Stimulated activated CD8-positive, alpha-beta memory T cell treated with anti-CD3 and anti-CD28 coated beads, Interleukin-7, amount 100 ng/mL, for 1 hour (primary cell): ENCODE measurements around the gene PRPS2.

Experiments
- DNase-seq, 2 donors: peaks; one replicate each; pipeline ENCODE4 v3.0.0-alpha.2; 2020; ENCODE audit warnings: low read depth in 2 of 2

Gene PRPS2

DNA sequence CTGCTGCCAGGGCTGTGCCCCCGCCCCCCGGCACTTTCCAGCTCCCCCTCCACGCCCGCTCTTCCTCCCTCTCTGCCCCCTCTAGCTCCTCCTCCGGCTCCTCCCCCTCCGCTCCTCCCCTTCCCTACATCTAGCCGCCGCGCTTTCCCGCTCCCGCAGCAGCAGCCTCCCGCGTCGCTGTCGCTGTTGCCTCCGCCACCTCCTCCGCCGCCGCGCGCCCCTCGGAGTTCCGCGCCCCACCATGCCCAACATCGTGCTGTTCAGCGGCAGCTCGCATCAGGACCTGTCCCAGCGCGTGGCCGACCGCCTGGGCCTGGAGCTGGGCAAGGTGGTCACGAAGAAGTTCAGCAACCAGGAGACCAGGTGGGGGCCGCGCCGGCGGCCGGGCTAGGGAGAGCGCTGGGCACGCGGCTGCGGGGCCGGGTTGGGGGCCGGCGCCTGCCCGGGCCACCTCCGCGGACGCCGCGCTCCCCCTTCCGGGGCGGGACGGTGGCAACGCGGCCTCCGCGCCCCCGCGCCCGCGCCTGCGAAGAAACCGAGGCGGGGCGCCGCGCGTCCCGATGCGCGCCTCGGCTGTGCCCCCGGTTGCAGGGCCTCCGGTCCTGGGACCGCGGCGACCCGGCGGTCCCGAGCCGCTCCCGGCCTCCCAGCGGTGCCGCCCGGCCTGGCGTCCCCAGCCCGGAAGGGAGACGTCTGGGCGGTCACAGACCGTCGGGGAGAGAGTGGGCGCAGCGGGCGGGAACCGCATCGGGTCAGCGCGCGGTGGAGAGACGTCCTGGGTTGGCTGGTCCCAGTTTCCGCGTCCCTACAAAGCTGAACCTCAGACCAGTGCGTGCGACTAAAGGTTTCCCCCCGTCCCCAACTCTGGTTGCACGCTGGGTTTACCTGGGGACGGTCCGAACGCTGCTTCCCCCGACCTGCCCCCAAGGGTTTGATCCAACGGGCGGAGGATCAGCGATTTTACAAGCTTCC is at the start of gene PRPS2:
Gene PRPS2, plus strand, starts transcription at position 156 of the 972 bp plus-strand sequence. Its CDS starts 86 bp downstream, at position 242.
- peak; percentile 23 to 26 for DNase-seq

GRCh38 chrX:12741416-12741815 is 49.8 kb upstream of the PRPS2 start:
- DNase-seq = no peak

GRCh38 chrX:12747433-12747832 is 43.8 kb upstream of the PRPS2 start:
- no peak for DNase-seq

- no peak for DNase-seq
Measured at GRCh38 chrX:12751887-12752286, 39.3 kb upstream of the PRPS2 start.

- no peak for DNase-seq
Measured at GRCh38 chrX:12753366-12753765, 37.8 kb upstream of the PRPS2 start.

- no peak for DNase-seq
Measured at GRCh38 chrX:12758291-12758690, 32.9 kb upstream of the PRPS2 start.

GRCh38 chrX:12767856-12768255 is 23.4 kb upstream of the PRPS2 start:
- no peak for DNase-seq

DNA sequence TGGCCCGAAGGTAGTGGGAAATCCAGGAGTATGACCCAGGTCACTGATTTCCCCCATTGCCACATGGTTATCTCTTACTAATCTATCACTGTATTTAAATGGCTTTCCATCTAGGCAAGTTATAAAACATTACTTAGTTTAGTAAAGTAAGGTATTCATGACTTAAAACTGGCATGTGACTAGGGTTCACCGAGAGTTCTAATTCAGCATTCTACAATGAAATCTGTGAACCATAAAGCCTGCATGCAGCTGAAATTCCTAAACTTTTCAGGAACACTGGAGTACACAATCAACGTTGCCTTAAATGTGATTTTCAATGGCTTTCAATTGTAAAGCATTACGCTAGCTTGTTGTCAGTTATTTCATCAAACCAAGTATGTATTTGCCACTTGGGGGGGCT is 22.7 kb upstream of the PRPS2 start:
- DNase-seq = no peak

GRCh38 chrX:12770440-12770839 is 20.8 kb upstream of the PRPS2 start:
- no peak for DNase-seq

- DNase-seq = peak; percentile 28 to 42
Measured at GRCh38 chrX:12771445-12772069, 19.7 kb upstream of the PRPS2 start.

GRCh38 chrX:12777670-12778069 is 13.5 kb upstream of the PRPS2 start:
- DNase-seq = no peak

- DNase-seq = no peak
Measured at GRCh38 chrX:12779534-12779933, 11.7 kb upstream of the PRPS2 start.

- DNase-seq = no peak
Measured at GRCh38 chrX:12788645-12789044, 2.6 kb upstream of the PRPS2 start.

- DNase-seq = no peak
Measured at GRCh38 chrX:12789976-12790375, 1.2 kb upstream of the PRPS2 start.

DNA sequence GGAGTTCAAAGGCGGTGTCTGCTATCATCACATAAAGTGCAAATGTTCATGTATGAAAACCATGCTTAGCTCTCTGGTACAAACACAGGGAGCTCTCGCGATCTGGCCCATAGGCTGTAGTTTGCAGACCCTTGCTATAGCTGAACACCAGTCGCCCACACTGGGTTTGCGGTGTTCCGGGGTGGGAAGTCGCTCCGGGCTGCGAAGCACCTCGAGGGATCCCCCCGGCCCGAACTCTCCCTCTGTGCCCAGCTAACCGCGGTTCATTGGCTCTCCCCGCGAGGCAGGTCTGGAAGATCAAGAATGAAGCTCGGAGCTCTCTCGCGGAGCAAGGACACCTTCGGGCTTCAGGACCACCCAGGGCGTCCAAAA is 341 bp upstream of the PRPS2 start:
- no peak for DNase-seq

GRCh38 chrX:12792711-12793110 is 1.5 kb downstream of the PRPS2 start:
- DNase-seq = no peak

DNA sequence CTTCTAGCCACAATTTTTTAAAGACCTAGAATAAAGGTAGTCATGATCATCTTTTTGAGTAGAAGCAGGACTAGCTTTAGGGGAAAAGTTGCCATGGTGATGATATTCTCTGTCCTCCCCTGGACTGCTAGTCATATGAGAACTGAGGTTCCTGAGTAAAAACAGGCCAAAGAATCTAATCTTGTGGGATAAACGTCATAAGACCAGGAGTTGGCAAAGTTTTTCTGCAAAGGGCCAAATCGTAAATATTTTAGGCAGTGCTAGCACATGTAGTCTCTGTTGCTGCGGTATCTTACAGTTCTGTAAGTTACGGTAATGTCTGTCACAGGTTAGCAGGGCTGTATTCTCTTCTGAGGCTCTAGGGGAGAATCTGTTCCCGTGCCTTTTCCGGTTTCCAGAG is 3.4 kb downstream of the PRPS2 start:
- no peak for DNase-seq

- no peak for DNase-seq
Measured at GRCh38 chrX:12798601-12799000, 7.4 kb downstream of the PRPS2 start.

DNA sequence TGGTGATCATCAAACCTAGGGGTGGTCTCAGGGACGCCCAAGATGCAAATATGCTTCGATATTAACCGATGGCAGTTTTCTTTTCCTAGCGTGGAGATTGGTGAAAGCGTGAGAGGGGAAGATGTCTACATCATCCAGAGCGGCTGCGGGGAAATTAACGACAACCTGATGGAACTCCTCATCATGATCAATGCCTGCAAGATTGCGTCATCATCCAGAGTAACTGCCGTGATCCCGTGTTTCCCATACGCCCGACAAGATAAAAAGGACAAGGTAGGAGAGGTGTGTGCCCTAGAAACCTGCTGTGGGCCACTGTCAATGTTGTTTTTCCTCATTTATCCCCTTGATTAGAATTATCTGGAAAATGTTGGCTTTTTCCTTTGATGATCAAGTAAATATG is 7.9 kb downstream of the PRPS2 start:
- DNase-seq = no peak

DNA sequence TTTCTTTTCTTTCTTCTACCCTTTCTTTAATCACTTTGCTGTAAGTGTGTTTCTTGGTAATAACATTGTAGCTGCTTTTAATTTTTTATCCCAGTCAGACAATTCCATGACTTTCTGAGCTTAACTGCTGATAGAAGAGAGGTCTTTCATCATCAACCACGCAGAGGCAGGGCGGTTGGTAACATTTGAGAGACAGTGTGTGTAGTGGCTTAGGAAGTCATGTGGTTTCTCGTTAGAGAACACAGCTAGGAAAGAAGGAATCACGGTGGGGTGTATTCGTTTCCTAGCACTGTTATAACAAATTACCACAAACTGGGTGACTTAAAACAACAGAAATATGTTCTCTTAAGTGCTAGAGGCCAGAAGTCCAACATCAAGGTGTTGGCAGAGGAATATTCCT is 11.5 kb downstream of the PRPS2 start:
- no peak for DNase-seq

GRCh38 chrX:12804655-12805054 is 13.4 kb downstream of the PRPS2 start:
- DNase-seq = no peak

DNA sequence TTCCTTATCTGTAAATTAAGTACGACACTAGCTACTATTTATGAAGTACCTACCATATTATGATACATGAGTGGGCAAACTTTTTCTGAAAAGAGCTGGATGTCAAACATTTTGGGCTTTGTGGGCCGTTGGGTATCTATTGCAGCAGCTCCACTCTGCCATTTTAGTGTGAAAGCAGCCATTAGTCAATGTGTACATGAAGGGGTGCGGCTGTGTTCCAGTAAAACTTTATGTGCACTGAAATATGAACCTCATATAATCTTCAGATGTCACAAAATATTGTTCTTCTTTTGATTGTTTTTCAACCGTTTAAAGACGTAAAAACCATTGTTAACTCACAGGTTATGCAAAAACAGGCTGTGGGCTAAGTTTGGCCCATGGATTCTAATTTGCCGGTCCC is 14.1 kb downstream of the PRPS2 start:
- no peak for DNase-seq

DNA sequence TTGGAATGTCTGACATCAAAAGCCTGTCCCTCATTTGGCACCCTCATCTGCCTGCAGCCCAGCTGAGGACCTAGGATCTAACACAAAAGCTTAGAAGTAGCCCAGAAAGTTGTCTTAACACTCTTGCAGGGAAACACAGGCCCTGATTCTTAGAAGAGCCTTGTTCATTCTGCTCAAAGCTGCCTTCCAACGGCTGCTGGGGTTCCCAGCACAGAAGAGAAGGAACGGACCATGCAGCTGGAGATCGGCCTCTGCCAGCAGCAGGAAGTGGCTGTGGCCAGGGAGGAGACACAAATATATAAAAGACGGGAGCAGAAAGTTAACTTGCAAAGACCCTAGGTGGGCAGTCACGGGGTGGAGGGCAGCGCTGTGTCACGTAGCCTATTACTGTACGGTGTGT is 20.4 kb downstream of the PRPS2 start:
- no peak for DNase-seq
